ENCODE results near the gene SHISA5. TPM values are rescaled to one million over a fixed set of nuclear protein-coding genes. Genes with fewer than 3 reads are reported as not detected.
"Not testable (repeated sequence)": the region's sequence is repeated elsewhere in the genome, so short reads cannot be mapped to it uniquely, and the experiment has no call there.

SHISA5 gene
- polyA plus RNA-seq, 1 donor: 58.4 TPM

GRCh38 chr3:48477959-48478520 is 25.9 kb downstream of the SHISA5 start:
- no peak for DNase-seq (ENCODE audit: low read depth)

GRCh38 chr3:48476426-48477053 is 27.4 kb downstream of the SHISA5 start:
- no peak for DNase-seq (ENCODE audit: low read depth)

- DNase-seq (ENCODE audit: low read depth): no peak
Measured at GRCh38 chr3:48475188-48475587, 28.8 kb downstream of the SHISA5 start.

GRCh38 chr3:48474619-48475018 is 29.4 kb downstream of the SHISA5 start:
- DNase-seq (ENCODE audit: low read depth): no peak

GRCh38 chr3:48474031-48474430 is 29.9 kb downstream of the SHISA5 start:
- DNase-seq (ENCODE audit: low read depth): not testable (repeated sequence)

GRCh38 chr3:48473617-48473952 is 30.4 kb downstream of the SHISA5 start:
- DNase-seq (ENCODE audit: low read depth): no peak

GRCh38 chr3:48472923-48473616 is 30.9 kb downstream of the SHISA5 start:
- DNase-seq (ENCODE audit: low read depth): peak; percentile 81

GRCh38 chr3:48472673-48472922 is 31.4 kb downstream of the SHISA5 start:
- DNase-seq (ENCODE audit: low read depth): no peak

GRCh38 chr3:48470286-48470685 is 33.7 kb downstream of the SHISA5 start:
- DNase-seq (ENCODE audit: low read depth): no peak

GRCh38 chr3:48469046-48469915 is 34.7 kb downstream of the SHISA5 start:
- no peak for DNase-seq (ENCODE audit: low read depth)

- DNase-seq (ENCODE audit: low read depth): no peak
Measured at GRCh38 chr3:48468329-48468731, 35.6 kb downstream of the SHISA5 start.

- DNase-seq (ENCODE audit: low read depth): no peak
Measured at GRCh38 chr3:48467473-48468267, 36.3 kb downstream of the SHISA5 start.

GRCh38 chr3:48467110-48467454 is 36.9 kb downstream of the SHISA5 start:
- DNase-seq (ENCODE audit: low read depth): no peak

- no peak for DNase-seq (ENCODE audit: low read depth)
Measured at GRCh38 chr3:48466386-48467109, 37.4 kb downstream of the SHISA5 start.

GRCh38 chr3:48465531-48466378 is 38.2 kb downstream of the SHISA5 start:
- DNase-seq (ENCODE audit: low read depth): peak; percentile 99

- DNase-seq (ENCODE audit: low read depth): no peak
Measured at GRCh38 chr3:48465237-48465530, 38.8 kb downstream of the SHISA5 start.

- no peak for DNase-seq (ENCODE audit: low read depth)
Measured at GRCh38 chr3:48464713-48465221, 39.2 kb downstream of the SHISA5 start.

GRCh38 chr3:48463703-48464102 is 40.3 kb downstream of the SHISA5 start:
- no peak for DNase-seq (ENCODE audit: low read depth)

GRCh38 chr3:48461767-48462166 is 42.2 kb downstream of the SHISA5 start:
- not testable (repeated sequence) for DNase-seq (ENCODE audit: low read depth)

GRCh38 chr3:48460517-48460902 is 43.5 kb downstream of the SHISA5 start:
- DNase-seq (ENCODE audit: low read depth): no peak
